GM19035 (cell line): Measurements from ENCODE around the gene SP5.
"Not testable (repeated sequence)": the region's sequence is repeated elsewhere in the genome, so short reads cannot be mapped to it uniquely, and the experiment has no call there.

Experiments
- ATAC-seq: cut with Tn5 transposase; IDR thresholded peaks from one replicate; pipeline ENCODE4 v1.9.1; 2021; ENCODE audit not compliant: unreplicated experiment

Gene SP5

GRCh38 chr2:170737821-170738220 lies 22.7 kb downstream of the SP5 start:
- ATAC-seq: no peak

DNA sequence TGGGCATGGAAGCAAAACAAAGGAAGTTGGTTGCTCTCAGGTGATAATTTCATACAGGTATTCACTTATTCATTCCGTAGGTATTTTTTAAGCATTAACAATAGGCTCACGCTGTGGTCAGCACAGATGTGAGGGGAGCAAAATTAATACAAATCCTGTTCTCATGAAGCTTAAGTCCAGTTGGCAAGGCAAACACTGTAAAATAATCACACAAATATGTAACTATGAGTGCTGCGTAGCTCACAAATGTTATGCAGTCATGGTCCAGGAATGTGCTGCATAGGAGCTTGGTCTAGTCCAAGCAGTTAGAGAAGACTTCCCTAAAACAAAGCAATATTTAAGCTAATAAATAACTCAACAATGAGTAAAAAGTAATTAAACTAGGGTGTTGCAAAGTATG lies 23.9 kb downstream of the SP5 start:
- ATAC-seq: no peak

- ATAC-seq: no peak
These were observed 24.4 kb downstream of the SP5 start for GRCh38 chr2:170739507-170740046.

DNA sequence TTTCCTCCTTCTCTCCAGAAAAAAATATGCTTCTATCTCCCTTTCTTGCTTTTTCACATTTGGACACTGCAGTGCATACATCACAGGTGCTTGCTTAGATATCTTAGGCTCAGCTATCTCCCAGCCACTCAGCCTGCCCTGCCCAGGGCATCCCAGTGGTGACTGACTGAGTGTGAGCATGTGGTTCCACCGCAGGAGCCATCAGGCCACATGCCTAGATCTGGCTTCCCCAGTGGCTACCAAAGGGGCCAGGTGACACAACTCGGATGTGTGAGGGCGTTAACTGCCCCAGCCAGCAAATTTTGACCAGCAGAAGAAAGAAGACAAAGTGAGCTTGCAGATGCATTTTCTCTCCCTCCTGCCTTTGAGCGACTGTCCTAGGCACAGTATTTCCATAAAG lies 25.5 kb downstream of the SP5 start:
- no peak for ATAC-seq

GRCh38 chr2:170742000-170742399 lies 26.9 kb downstream of the SP5 start:
- ATAC-seq: no peak

GRCh38 chr2:170742896-170743529 lies 27.9 kb downstream of the SP5 start:
- no peak for ATAC-seq

GRCh38 chr2:170743530-170744239 lies 28.5 kb downstream of the SP5 start:
- no peak for ATAC-seq

DNA sequence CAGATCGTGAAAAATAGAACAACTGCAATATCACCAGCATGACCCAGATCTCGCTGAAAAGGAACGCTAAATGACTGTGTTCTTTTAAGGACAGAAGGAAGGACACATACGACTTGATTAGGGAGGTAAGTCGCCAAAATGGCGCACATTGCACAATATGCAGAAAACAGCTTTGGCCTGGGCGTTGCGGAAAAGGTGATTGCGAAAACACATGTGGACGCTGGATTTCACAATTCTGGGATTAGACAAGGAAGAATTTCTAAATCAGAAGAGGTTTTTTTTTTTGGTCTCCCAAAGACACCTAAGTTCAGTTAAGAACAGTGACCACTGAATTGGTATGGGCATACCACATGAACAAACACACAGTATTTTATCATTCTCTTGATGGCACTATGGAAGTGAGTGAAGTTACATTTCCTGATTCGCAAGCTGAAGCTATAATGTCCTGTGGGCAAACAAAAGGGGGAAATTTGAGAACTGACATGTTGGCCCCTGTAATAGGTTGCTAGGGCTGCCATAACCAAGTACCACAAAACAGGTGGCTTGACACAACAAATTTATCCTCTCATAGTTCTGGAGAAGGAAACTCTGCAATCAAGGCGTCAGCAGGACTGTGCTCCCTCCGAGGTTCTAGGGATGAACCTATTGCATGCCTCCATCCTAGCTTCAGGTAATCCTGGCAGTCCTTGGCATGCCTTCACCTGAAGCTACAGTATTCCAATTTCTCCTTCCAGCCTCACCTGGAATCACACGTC lies 29.3 kb downstream of the SP5 start:
- ATAC-seq: no peak

GRCh38 chr2:170745305-170745704 lies 30.2 kb downstream of the SP5 start:
- no peak for ATAC-seq

- no peak for ATAC-seq
These were observed 32.8 kb downstream of the SP5 start for GRCh38 chr2:170747921-170748320.

GRCh38 chr2:170751555-170751954 lies 36.4 kb downstream of the SP5 start:
- not testable (repeated sequence) for ATAC-seq

- no peak for ATAC-seq
These were observed 46.4 kb downstream of the SP5 start for GRCh38 chr2:170761572-170761971.

- no peak for ATAC-seq
These were observed 47.6 kb downstream of the SP5 start for GRCh38 chr2:170762760-170763159.

GRCh38 chr2:170763232-170763631 lies 48.1 kb downstream of the SP5 start:
- no peak for ATAC-seq

DNA sequence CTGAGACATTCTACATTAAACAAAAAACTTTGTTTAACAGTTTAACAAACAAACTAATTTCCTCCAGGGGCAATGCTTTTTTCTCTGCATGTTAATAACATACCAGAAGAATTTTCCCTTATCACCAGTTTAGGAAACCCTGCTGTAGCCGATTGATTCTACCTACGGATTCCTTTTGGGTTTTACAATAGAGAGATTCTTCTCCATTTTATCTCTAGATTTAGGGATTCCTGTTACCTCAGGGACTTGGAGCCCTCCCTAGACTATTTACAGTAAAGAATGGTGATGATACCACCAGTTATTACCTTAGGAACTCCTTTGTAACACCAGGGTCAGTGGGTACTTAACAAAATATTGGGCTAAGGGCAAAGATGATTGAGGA lies 49.7 kb downstream of the SP5 start:
- no peak for ATAC-seq

DNA sequence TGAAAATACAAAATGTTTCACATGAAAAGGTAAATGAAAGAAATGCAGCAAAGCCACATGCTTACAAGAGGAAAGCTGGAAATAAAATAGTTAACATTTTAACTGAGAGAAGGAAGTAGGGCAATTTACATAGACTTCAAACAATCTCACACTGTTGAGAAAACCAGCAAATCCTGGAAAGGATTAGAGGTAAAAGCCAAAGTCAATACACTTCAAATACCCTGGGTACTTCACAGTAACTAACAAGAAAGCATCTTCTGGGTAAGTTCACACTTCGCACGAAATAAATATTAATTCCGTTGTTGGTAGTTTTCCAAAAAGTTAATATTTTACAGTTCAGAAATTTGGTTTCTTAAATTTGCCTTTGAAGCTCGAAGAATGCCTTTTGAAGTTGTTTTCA lies 51.6 kb downstream of the SP5 start:
- no peak for ATAC-seq
